ENCODE data around the gene CIZ1. TPM values are rescaled to one million over a fixed set of nuclear protein-coding genes. Genes with fewer than 3 reads are reported as not detected.

Gene CIZ1
- total and polyA plus RNA-seq, 2 of the 13 experiments (the other 11 are each of a cell fraction or from before 2014, with no cell fraction given): 30.6 to 50.3 TPM

DNA sequence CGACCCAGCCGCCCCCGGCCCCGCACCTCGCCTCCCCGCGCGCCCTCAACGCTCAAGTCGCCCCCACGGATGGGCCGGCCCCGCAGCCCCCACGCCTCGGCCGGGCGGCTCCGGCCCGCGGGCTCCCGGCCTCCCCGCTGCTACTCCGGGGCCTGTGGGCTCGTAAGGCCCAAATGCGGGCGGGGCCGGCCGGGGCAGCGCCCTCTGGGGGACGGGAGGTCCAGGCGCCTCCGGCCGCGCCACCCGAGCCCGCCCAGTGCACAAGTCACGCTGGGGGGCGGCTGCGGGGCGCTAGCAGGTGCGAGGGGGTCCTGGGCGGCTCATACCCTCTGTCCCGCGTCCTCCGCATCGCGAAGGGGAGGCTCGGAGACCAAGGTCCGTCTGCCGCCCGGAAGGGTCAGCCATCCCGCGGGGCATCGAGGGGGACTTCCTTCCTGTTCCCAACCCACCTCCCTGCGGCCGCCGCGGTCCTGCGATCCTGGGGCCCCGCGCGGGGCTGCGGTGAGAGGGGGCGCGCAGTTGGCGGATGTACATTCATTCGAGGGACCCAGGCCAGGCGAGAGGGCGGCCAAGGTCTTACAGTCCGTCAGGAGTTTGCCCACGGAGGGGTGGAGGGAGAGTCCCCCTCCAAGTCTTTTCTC lies at the start of gene CIZ1 (continued):
- TF ChIP-seq, protein P1, sequence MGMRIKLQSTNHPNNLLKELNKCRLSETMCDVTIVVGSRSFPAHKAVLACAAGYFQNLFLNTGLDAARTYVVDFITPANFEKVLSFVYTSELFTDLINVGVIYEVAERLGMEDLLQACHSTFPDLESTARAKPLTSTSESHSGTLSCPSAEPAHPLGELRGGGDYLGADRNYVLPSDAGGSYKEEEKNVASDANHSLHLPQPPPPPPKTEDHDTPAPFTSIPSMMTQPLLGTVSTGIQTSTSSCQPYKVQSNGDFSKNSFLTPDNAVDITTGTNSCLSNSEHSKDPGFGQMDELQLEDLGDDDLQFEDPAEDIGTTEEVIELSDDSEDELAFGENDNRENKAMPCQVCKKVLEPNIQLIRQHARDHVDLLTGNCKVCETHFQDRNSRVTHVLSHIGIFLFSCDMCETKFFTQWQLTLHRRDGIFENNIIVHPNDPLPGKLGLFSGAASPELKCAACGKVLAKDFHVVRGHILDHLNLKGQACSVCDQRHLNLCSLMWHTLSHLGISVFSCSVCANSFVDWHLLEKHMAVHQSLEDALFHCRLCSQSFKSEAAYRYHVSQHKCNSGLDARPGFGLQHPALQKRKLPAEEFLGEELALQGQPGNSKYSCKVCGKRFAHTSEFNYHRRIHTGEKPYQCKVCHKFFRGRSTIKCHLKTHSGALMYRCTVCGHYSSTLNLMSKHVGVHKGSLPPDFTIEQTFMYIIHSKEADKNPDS (CRISPR knock-in tag; IDR thresholded peaks at IDR 0.05): no peak
- peak; percentile 72 for TF ChIP-seq MED1 (CRISPR knock-in tag; IDR thresholded peaks at IDR 0.05)
- TF ChIP-seq, protein P2, sequence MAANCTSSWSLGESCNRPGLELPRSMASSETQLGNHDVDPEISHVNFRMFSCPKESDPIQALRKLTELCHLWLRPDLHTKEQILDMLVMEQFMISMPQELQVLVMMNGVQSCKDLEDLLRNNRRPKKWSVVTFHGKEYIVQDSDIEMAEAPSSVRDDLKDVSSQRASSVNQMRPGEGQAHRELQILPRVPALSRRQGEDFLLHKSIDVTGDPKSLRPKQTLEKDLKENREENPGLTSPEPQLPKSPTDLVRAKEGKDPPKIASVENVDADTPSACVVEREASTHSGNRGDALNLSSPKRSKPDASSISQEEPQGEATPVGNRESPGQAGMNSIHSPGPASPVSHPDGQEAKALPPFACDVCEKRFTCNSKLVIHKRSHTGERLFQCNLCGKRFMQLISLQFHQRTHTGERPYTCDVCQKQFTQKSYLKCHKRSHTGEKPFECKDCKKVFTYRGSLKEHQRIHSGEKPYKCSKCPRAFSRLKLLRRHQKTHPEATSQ (CRISPR knock-in tag; IDR thresholded peaks at IDR 0.05; ENCODE audit: borderline replicate concordance): peak; percentile 72; the same call in 1 of the 2 replicates
- TF ChIP-seq ZNF577 (CRISPR knock-in tag; IDR thresholded peaks at IDR 0.05; ENCODE audit: borderline replicate concordance, low read depth): no peak
- peak; percentile 72; the same call in 1 of the 2 replicates for TF ChIP-seq ZNF761 (CRISPR knock-in tag; conservative IDR thresholded peaks at IDR 0.05)
- peak; percentile 47; the same call in 1 of the 2 replicates for TF ChIP-seq TFDP1 (CRISPR knock-in tag; IDR thresholded peaks at IDR 0.05; ENCODE audit: borderline replicate concordance)
- TF ChIP-seq, protein P3, sequence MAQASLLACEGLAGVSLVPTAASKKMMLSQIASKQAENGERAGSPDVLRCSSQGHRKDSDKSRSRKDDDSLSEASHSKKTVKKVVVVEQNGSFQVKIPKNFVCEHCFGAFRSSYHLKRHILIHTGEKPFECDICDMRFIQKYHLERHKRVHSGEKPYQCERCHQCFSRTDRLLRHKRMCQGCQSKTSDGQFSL (CRISPR knock-in tag; IDR thresholded peaks at IDR 0.05): no peak
- no peak for TF ChIP-seq ZFP1 (CRISPR knock-in tag; IDR thresholded peaks at IDR 0.05)
- TF ChIP-seq REST (IDR thresholded peaks at IDR 0.05; ENCODE audit: borderline replicate concordance in 1 of 2, low read depth in 1 of 2, low read length in 2 of 2): no peak; a peak in 1 of 4 replicates
- TF ChIP-seq AGO1 (IDR thresholded peaks at IDR 0.05; ENCODE audit: low read depth, low read length, poor library complexity, severe bottlenecking): no peak
- TF ChIP-seq ZNF205 (CRISPR knock-in tag; IDR thresholded peaks at IDR 0.05): no peak
- TF ChIP-seq RBM22 (optimal IDR thresholded peaks at IDR 0.05; ENCODE audit: low read length): no peak
- no peak; the same call in 1 of the 2 replicates for TF ChIP-seq MIER3 (CRISPR knock-in tag; IDR thresholded peaks at IDR 0.05; ENCODE audit: borderline replicate concordance)
- 0 out of 2 replicates have a peak, but pooled peaks have one; percentile 65 for TF ChIP-seq PRMT3 (CRISPR knock-in tag; IDR thresholded peaks at IDR 0.05; ENCODE audit: borderline replicate concordance, low read depth)
- peak; percentile 34; the same call in 1 of the 2 replicates for TF ChIP-seq KMT2A (CRISPR knock-in tag; IDR thresholded peaks at IDR 0.05)
- no peak for TF ChIP-seq RNF2 (conservative IDR thresholded peaks at IDR 0.05; ENCODE audit: low read depth)
- TF ChIP-seq TARDBP (CRISPR knock-in tag; IDR thresholded peaks at IDR 0.05): 0 out of 2 replicates have a peak, but pooled peaks have one; percentile 74
- TF ChIP-seq AHR (CRISPR knock-in tag; IDR thresholded peaks at IDR 0.05): no peak
- no peak; the same call in 1 of the 2 replicates for TF ChIP-seq ZNF263 (CRISPR knock-in tag; IDR thresholded peaks at IDR 0.05)
- TF ChIP-seq ZNF292 (CRISPR knock-in tag; IDR thresholded peaks at IDR 0.05; ENCODE audit: borderline replicate concordance, low read depth): no peak

All from HepG2 (cell line).